GM10248 (cell line): ENCODE measurements around the gene RSRP1.

ENCODE experiments used
- CTCF ChIA-PET: fragments of 300-600 bp; sonication (Branson Sonifier 250); formaldehyde crosslinking; extraction: SDS; loops from one replicate; lab custom pipeline; 2021; ENCODE audit warnings: antibody characterized with exemption; lab: Yijun Ruan, JAX
- POLR2A ChIA-PET: fragments of 350-650 bp; sonication (Branson Sonifier 250); formaldehyde crosslinking; extraction: SDS; loops from one replicate; lab custom pipeline; 2020; ENCODE audit warnings: antibody characterized with exemption; lab: Yijun Ruan, JAX
- DNase-seq: peaks from one replicate; pipeline ENCODE4 v3.0.0; 2012; ENCODE audit errors: extremely low spot score
- CTCF ChIP-seq: IDR thresholded peaks from 2 replicates; pipeline ENCODE4 v1.5.1; 2012; ENCODE audit warnings: mild to moderate bottlenecking, low read depth; ENCODE audit errors: extremely low read depth, missing control alignments, control extremely low read depth

Gene RSRP1

DNA sequence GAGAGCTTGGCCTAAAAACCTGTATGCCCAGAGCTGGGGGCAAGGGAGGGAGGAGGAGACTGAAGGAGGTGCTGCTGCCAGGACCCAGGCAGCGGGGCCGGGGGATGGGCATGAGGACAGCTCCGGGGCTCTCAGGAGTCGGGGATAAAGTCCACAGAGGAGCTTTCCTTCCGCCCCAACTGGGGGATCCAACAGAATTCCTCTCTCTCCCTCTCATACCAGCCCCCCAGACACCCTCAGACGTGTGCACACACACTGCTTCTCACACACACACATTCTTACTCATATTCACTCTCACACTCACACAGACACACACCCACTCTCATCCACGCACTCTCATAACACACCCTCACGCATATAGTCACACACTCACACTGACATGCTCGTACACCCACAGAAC is 54.0 kb downstream of the RSRP1 start:
- DNase-seq: no peak
- ChIA-PET CTCF (interaction anchor here (4.0 kb wide), 1 partner anchor 12 kb away, joined by 25 read pairs; no protein-coding TSS in a partner anchor), POLR2A (no interaction called here)
- TF ChIP-seq CTCF: no peak
